ENCODE data around the gene ACSL5. TPM values are rescaled to one million over a fixed set of nuclear protein-coding genes. Genes with fewer than 3 reads are reported as not detected.

Gene ACSL5
- total and polyA plus RNA-seq, 4 donors = 15.0 to 201 (median 43.5) TPM

GRCh38 chr10:112361951-112362751 lies 11.8 kb upstream of the ACSL5 start:
- H3K9me3 ChIP-seq (ENCODE audit: control insufficient read depth in 4 of 4, low read length in 3 of 4) = no peaks in the 10 kb centered on the region
- peak overlapping the region; percentile 52 to 75 for H3K27ac ChIP-seq (ENCODE audit: low read depth in 1 of 2, low read length in 2 of 2)
- H3K9ac ChIP-seq (ENCODE audit: low read depth in 1 of 2, low read length in 2 of 2) = no peak overlapping the region
- no peak overlapping the region for H3K4me3 ChIP-seq (ENCODE audit: low read depth in 1 of 3, low read length in 3 of 3)
- H3K4me1 ChIP-seq (ENCODE audit: control insufficient read depth in 4 of 4, insufficient read depth in 4 of 4, low read length in 3 of 4) = peaks cover 24 to 60% (median 47%) of the 10 kb centered on the region in 4 donors
- DNase-seq (ENCODE audit: low spot score) = no peak
- 47% methylated on average over 6 of the region's 6 CpGs for WGBS
- peak; percentile 92 for TF ChIP-seq NR2F2 (IDR thresholded peaks at IDR 0.05)
- no peak for TF ChIP-seq RXRA (IDR thresholded peaks at IDR 0.05)
- no peak for TF ChIP-seq ZBTB33 (IDR thresholded peaks at IDR 0.05)
- H3K36me3 ChIP-seq (ENCODE audit: control insufficient read depth in 4 of 4, insufficient read depth in 3 of 4, low read depth in 1 of 4, low read length in 3 of 4) = no peaks in the 10 kb centered on the region
- no peaks in the 10 kb centered on the region for H3K27me3 ChIP-seq (ENCODE audit: control insufficient read depth in 4 of 4, insufficient read depth in 4 of 4, low read length in 3 of 4)

GRCh38 chr10:112362833-112363232 lies 11.1 kb upstream of the ACSL5 start:
- Histone ChIP-seq H3K4me3 (ENCODE audit: low read depth in 1 of 3, low read length in 3 of 3) (no peak overlapping the region), H3K27me3 (ENCODE audit: control insufficient read depth in 4 of 4, insufficient read depth in 4 of 4, low read length in 3 of 4) (no peaks in the 10 kb centered on the region), H3K36me3 (ENCODE audit: control insufficient read depth in 4 of 4, insufficient read depth in 3 of 4, low read depth in 1 of 4, low read length in 3 of 4) (no peaks in the 10 kb centered on the region), H3K9ac (ENCODE audit: low read depth in 1 of 2, low read length in 2 of 2) (no peak overlapping the region), H3K27ac (ENCODE audit: low read depth in 1 of 2, low read length in 2 of 2) (peak overlapping the region; percentile 53 to 75), H3K9me3 (ENCODE audit: control insufficient read depth in 4 of 4, low read length in 3 of 4) (no peaks in the 10 kb centered on the region), H3K4me1 (ENCODE audit: control insufficient read depth in 4 of 4, insufficient read depth in 4 of 4, low read length in 3 of 4) (peaks cover 24 to 60% (median 48%) of the 10 kb centered on the region in 4 donors)
- no peak for TF ChIP-seq ZBTB33 (IDR thresholded peaks at IDR 0.05)
- TF ChIP-seq SP1 (IDR thresholded peaks at IDR 0.05) = peak; percentile 49
- no peak for TF ChIP-seq GABPA (IDR thresholded peaks at IDR 0.05 in 1 of 2, conservative IDR thresholded peaks at IDR 0.05 in 1 of 2)
- TF ChIP-seq YY1 (IDR thresholded peaks at IDR 0.05) = no peak
- no peak for TF ChIP-seq CTCF (IDR thresholded peaks at IDR 0.05; ENCODE audit: low read depth, low read length, missing input control)
- peak; percentile 58 to 76 for TF ChIP-seq HNF4A (conservative IDR thresholded peaks at IDR 0.05)
- no peak for TF ChIP-seq FOXA2 (IDR thresholded peaks at IDR 0.05)
- peak; percentile 5 to 9 for TF ChIP-seq RAD21 (IDR thresholded peaks at IDR 0.05)
- no peak for TF ChIP-seq FOXA1 (IDR thresholded peaks at IDR 0.05)
- TF ChIP-seq ATF3 (IDR thresholded peaks at IDR 0.05) = peak; percentile 79
- TF ChIP-seq JUND (IDR thresholded peaks at IDR 0.05) = peak; percentile 94 to 95
- TF ChIP-seq RXRA (IDR thresholded peaks at IDR 0.05) = peak; percentile 91 to 93
- no peak for TF ChIP-seq EGR1 (IDR thresholded peaks at IDR 0.05; ENCODE audit: low read depth in 2 of 2)
- peak; percentile 22 for TF ChIP-seq MAX (IDR thresholded peaks at IDR 0.05)
- TF ChIP-seq REST (IDR thresholded peaks at IDR 0.05) = no peak
- no peak for TF ChIP-seq HNF4G (IDR thresholded peaks at IDR 0.05)
- peak; percentile 67 for TF ChIP-seq NR2F2 (IDR thresholded peaks at IDR 0.05)
- TF ChIP-seq TAF1 (conservative IDR thresholded peaks at IDR 0.05) = no peak
- WGBS = 21% methylated on average over 8 of the region's 8 CpGs
- DNase-seq (ENCODE audit: low spot score) = no peak

Measured in liver (tissue), 9 donors.